Testis (tissue), 2 donors: ENCODE data around the gene PSMD1.

ENCODE experiments used
- CTCF ChIP-seq, 3 experiments: fragments of 450-650 bp in 2 of 3; fragments of 200-600 bp in 1 of 3; sonication (generic) in 1 of 3; IDR thresholded peaks; one replicate each; pipeline ENCODE4 v1.5.1; 2016 to 2019; ENCODE audit warnings: antibody characterized with exemption in 3 of 3, mild to moderate bottlenecking in 2 of 3, moderate library complexity in 1 of 3
- POLR2A ChIP-seq: fragments of 450-650 bp; IDR thresholded peaks from one replicate; pipeline ENCODE4 v1.6.1; 2017; ENCODE audit warnings: antibody characterized with exemption, mild to moderate bottlenecking, moderate library complexity

GRCh38 chr2:231009236-231009919, 47.3 kb upstream of the PSMD1 start:
- no peak for TF ChIP-seq CTCF (IDR thresholded peaks at IDR 0.05)
- no peak for TF ChIP-seq POLR2A
